NCI-H748 treated with DMSO at 0.1 percent for 48 hours (cell line): Measurements from ENCODE around the gene CUL3.

ENCODE experiments used
- DNase-seq: peaks from one replicate; lab custom pipeline; 2025; lab: John Stamatoyannopoulos, UW

CUL3 gene

DNA sequence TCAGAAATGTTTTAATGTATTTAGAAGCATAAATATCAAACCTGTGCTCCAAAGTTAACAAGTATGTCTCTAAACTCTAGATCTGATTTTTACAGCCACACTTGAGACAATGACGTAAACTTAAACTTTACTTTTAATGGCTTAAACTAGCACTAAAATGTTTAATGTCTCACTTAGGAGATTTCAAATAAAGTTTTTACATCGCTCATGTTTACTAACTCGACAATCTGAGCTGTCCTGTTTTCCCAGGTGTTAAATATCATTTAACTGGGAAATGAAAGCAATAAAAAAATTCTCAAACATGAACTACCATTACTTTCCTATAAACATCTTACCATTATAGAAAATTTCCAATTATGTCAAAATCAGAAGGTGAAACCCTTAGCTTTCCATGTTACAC, 113.0 kb downstream of the CUL3 start:
- DNase-seq, result no peak

DNA sequence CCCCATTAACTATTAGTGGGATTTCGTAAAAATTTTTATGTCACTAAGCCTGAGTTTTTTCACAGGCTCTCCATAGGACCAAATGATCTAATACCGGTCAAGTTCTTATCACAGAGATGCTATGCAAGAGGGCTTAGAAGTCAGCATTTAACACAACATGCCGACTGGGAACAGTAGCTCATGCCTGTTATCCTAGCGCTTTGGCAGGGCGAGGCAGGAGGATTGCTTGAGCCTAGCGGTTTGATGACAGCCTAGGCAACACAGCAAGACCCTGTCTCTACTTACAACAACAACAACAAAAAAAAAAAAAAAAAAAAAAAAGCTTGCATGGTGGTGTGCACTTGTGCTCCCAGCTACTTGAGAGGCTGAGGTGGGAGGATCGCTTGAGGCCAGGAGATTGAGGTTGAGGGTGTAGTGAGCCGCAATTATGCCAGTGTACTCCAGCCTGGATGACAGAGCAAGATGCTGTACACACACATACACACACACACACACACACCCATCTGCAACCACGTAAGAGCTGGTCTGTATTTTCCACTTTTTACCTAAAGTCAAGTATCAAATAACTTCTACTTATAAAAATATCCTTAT, 115.7 kb downstream of the CUL3 start:
- DNase-seq, result no peak

DNA sequence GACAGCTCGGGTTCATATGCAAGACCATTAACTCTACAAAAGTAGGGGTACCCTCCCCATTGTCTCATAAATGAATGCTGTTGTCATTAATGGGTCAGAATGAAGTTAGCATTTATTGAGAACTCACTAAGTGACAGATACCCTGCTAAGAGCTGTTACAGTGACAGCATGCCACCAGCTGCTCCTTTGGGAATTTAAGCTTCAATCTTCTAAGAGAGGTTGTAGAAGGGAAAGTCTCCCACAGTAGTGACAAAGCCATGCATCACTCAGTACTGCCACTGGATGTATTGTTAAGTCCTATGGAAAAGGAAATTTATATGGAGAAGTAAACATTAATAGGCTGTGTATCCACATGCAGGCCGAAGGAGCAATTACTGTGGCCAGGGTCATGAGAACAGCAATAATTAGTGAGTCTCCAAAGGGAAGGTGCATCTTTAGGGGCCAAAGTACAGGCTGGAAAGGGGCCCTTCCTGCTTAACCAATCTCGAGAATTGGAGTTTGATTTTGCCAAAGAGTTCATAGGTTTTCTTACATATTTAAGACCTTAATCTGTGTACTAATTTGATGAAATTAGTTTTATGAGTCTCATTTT, 118.8 kb downstream of the CUL3 start:
- no peak for DNase-seq

DNA sequence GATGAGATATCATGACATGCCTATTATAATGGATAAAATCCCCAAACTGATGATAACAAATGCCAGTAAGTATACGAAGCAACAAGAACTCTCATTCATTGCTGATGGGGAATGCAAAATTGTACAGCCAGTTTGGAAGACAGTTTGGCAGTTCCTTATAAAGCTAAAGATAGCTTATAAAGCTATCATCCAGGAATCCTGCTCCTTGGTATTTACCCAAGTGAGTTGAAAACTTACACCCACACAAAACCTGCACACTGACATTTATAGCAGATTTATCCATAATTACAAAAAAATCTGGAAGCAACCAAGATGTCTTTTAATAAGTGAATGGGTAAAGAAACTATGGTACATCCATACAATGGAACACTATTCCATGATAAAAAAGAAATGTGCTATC, 123.8 kb downstream of the CUL3 start:
- DNase-seq, result no peak

DNA sequence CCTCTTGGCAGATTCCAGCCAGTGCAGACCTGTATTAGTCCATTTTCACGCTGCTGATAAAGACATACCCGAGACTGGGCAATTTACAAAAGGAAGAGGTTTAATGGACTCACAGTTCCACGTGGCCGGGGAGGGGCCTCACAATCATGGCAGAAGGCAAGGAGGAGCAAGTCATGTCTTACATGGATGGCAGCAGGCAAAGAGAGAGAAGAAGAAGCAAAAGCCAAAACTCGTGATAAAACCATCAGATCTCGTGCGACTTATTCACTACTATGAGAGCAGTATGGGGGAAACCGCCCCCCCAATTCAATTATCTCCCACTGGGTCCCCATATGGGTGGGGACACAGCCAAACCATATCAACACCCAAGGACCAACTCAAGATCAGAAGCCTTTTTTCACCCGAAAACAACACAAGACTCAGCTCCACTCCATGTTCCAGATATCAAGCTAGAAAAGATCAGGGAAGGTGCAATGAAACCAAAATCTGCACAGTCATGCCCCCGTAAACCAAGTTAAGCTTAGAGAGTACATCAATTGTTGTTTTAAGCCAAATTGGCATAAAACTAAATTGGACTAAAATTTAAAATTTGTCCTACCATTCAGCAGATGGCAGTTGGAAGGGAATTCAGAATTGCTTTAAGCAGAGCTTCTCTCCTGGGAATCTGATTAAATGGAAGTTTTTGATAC, 127.6 kb downstream of the CUL3 start:
- no peak for DNase-seq

DNA sequence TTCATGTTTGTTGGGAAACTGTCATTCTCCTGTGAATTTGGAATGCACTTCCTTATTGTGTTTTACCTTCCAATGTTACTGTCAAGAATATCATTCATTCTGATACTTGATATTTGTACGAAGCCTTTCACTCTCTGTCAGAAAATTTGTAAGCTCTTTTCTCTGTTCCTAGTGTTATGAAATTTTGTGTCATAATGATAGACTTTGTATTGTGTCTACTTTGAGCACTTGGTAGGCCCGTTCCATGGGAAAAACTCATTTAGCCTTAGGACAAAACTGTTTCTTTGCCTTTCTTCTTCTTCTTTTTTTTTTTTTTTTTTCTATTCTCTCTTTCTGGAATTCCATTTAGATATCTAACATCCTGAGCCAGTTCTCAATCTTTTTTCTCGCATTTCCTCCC, 131.3 kb downstream of the CUL3 start:
- no peak for DNase-seq

DNA sequence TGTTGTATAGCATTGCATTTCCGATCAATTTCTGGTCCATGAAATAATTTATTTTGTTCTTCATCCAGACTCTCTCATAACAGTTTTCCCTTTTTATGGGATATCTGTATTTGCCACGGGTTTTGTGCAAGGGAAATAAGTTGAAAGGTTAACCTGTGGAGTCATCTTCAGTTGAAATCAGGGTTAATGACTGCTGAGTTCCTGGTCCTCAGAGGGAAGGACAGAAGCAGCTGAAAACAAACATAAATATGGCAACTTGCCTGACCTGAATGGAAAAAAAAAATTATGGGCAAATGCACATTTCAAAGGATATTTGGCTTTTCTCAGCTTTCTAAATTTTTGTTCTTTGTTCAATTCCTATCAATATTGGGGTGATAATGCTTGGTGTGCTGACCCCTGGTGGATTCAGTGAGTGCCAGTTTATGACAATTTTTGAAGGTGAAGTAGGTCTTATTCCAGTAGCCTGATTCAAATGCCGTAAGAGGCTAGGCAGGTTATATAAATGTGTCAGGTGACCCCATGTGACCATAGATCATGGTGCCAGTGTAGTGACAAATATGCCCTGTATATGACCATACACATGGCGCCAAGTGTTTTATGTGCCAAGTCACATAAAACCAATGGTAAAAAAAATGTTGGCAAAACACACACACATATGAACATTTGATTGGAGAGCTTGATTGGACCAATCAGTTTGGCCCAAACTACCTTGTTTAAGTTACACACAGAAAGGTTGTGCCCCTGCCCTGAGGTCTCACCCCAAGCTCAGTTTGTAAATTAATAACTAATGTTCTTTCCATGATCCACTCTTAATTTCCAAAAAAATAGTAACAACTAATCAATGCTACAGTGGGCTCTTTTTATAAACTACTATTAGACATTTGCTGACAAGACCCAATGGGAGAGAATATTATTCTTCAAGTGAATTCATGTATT, 135.7 kb downstream of the CUL3 start:
- DNase-seq, result no peak

DNA sequence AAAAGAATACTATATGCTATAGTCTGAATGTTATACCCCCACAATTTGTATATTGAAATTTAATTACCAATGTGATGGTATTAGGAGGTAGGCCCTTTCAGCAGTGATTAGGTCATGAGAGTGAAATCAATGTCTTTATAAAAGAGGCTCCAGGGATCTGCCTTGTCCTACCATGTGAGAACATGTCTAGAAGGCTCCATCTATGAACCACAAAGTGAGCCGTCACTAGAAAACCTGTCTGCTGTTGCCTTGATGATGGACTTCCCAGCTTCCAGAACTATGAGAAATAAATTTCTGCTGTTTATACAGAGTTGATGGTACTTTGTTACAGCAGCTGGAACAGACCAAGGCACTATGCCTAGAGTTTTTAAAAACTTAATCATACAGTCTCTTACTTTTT, 136.9 kb downstream of the CUL3 start:
- no peak for DNase-seq

DNA sequence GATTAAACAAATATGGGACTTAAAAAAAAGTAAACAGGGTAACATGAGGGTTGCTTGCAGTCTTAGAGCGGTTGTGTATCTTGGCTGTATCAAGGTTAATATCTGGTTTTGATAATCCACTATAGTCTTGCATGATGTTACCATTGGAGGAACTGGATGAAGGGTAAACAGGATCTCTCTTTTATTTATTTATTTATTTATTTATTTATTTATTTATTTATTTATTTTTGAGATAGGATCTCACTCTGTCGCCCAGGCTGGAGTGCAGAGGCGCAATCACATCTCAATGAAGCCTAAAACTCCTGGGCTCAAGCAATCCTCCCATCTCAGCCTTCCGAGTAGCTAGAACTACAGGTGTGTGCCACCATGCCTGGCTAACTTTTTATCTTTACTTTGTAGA, 140.4 kb downstream of the CUL3 start:
- no peak for DNase-seq

DNA sequence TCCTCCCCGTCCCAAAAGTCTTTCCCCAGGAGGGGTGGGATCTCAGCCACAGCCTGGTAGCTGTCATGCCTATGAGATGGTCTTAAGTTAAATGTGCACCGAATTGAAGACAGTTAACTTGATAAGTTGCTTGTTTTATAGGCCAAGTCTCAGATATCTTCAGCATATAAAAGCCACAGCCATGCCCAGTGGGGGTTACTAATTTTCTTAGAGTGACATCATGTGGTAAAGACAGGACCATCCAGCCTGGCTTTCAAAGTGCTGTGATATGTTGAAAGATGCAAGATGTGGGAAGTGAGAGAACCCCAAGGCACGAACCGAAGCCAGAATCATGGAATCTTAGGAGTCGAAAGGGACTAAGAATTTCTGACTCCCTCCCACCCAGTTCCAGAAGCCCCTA, 141.1 kb downstream of the CUL3 start:
- DNase-seq, result no peak

DNA sequence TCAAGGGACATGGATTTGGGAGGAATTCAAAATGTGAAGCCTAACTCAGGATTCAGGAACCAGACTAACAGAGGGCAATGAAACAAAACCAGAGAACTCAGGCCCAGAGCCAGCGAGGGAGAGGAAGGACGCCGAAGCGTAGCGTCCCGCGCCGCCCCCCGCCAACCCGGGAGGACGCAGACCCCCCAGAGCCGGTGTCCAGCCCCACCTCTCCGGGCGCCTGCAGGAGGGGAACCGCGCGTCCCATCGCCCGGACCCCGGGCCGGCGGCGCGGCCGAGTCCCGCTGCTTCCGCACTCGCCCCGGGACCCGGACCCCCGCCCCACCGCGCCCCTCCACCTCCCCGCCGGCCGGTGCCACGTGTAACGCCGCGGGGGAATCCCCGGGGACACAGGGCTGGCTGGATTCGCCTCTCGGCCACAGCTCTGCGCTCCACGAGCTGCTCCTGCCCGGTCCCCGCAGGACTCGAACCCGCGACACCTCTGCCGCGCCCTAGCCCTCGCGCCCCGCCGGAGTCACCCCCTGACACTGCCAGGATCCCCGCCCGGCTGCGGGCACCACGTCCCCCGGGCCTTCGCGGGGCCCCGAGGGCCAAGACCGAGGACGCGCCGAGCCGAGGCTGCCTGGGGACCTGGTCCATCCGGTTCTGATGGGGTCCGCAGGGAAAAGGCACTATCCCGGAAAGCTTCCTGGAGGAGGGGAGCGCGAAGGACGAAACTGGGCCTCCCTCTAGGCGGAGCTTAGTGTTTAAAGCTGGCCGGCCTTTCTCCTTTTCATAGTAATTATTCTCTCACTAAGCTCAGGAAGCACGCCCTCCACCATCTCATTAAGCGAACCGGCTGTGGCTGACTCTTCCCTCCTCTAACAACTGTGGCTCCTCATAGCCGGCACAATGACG, 142.8 kb downstream of the CUL3 start:
- no peak for DNase-seq

DNA sequence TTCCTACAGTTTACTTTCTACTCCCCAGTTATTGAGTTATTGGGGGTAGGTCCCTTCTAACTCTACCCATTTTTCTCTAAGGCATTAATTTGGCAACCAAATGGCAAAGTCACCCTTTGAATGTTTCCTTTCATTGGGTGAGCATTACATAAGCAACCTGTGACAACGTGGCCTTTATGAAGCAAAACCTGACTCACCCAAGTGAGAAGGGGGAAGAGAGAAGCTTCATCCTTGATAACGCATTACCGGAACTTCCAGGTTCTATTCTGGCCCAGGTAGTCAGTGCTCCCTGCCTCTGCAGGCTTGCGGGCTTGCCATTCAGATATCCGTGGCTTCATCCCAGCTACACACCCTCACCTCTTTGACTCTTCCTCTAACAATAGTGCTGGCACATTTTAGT, 144.2 kb downstream of the CUL3 start:
- DNase-seq, result no peak

DNA sequence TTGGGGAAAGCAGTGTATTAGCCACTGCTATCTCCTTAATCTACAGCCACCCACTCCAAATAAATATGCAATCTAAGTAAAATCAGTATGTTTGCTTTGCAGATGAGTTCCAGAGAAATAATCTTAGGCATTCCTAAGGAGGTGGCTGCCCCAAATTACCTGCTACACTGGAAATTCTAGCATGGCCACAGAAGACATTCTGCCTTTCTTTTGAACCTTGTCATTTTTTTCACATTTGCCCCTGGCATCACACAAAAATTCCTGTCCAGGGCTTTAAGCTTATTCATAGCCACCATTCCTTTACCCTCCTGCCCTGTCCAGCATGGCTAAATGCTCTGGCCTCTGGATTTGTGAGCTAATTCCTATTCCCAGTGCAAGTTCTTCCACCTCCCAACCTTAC, 146.4 kb downstream of the CUL3 start:
- DNase-seq, result no peak

DNA sequence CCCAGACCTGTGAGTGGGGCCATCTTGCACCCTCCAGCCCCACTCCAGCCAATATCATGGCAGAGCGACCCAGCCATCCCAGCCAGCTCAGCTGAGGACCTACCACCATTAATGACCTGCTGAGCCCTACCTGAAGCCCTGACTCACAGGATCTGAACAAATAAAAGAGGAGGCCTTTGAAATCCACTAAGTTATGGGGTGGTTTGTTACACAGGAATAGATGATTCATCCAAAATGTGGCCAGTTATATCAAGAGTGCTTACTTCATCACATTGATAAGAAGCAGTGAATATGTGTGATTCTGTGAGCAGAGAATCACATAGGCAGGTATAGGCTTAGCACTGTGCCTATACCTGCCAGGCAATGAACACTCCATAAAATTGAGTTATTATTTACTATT, 148.5 kb downstream of the CUL3 start:
- no peak for DNase-seq

DNA sequence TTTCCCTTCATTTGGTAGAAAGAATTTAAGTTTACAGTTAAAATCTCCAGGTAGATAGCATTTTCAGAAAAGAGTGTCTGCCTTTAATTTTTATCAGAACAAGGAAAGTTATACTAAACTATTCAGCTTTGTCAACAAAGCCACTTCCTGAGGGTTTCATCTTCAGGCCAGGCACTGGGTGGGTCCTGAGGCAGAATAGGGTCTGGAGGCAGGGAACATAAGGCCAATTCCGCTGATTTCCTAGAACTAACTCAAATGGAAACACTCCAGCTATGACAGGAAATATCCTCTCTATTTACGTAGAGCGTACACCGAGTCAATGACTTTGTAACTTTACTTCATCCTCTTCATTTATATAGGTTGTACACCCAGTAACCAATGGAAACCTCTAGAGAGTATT, 150.5 kb downstream of the CUL3 start:
- DNase-seq, result no peak

DNA sequence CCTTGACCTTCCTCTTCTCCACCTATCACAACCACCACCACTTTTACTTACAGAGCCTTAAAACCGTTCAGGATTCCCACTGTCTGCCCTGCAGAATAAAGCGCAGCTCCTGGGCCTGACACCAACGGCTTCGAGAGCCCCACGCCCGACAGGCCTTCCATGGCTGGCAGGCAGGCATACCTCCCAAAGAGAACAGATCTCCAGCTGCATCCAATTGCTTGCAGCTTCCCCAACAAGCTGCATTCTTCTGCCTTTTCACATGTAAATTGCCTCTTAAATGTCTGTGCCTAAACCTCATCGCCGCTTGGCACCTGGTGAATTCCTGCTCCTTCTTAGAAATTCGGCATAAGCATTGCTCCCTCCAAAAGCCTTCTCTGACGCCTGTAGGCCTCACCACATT, 151.7 kb downstream of the CUL3 start:
- DNase-seq, result no peak

DNA sequence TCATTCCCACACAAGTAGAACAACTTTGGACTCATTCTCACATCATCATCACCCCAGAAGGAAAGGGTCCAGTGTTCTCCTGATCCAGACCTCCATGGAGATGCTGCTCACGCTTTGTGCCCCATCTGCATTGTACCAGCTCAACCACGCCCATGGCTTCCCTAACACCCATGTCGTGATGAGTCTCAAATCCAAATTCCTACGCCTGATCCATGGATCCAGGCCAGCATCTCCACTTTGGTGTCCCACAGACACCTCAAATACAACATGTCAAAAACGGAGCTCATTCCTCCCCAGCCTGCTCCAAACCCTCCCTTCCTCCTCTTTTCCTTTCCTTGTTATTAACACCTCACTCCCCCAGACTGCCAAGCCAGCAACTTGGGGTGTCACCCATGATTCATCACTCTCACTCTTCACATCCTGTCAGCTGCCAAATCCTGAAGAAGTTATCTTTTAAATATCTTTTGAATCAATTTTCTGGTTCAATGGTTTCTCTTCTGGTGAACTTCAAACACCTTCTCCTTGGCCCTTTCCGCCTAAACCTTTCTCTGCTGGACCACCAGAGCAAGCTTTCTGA, 153.1 kb downstream of the CUL3 start:
- DNase-seq, result no peak

DNA sequence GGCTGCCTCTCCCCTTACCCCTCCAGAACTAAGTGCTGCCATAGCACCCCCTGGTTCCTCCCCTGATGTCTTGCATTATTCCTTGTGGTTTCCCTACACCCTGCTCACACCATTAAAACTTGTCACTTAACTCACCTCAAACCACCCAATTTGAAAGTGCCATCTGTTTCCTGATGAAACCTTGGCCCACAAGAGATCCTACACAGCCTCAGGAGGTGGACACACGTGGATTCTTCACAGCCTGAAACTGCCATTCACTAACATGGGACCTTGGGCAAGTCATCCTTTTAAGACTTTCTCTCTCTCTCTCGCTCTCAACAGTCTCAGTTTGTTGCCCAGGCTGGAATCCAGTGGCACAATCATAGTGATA, 155.7 kb downstream of the CUL3 start:
- DNase-seq, result no peak

DNA sequence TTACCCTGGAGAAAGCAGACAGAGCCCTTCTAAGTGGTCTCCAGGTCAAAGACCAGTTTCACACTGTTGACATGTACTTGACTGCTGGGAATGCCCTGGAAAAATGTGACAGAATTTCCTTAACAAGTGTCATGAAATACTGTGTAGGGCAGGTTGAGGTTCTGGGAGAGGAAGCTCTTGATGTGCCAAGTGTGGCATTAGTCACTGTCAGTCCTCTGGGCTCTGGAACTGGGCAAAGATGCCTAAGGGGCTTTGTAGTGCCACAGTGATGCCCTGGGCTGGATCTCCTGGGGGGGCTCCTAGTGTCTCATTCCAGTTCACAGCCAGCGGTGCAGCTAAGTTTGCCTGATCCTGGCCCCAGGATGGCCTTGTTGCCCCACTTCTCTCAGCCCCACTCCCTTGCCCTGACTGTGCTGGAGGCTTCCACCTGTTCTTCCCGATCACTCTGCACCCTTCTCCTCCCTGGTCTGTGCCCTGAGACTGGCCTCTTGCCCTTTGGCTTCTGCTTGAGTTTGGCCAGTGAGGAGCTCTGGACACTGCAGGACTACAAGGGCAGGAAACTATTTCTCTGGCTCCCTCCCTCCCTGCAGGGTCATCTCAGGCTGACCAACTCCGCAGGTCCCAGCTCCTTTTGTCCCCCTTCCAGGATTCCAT, 156.2 kb downstream of the CUL3 start:
- no peak for DNase-seq

DNA sequence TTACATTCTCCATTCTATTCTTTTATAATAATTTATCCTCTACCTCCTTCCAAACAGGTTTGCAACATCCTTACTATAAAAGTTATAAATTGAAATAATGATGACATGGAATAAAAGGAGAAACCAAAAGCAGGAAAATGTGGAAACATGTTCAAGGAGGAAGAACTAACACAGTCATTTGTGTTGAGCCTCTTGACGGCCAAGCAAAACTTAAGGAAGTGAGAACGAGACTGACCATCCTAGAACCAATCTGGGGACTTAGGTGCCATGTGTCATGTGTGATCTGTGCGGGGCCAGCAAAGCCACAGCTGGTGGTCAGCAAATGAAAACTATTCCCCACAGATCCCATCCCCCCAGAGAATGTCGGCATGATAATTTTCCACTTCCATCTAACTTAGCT, 157.7 kb downstream of the CUL3 start:
- DNase-seq, result no peak

DNA sequence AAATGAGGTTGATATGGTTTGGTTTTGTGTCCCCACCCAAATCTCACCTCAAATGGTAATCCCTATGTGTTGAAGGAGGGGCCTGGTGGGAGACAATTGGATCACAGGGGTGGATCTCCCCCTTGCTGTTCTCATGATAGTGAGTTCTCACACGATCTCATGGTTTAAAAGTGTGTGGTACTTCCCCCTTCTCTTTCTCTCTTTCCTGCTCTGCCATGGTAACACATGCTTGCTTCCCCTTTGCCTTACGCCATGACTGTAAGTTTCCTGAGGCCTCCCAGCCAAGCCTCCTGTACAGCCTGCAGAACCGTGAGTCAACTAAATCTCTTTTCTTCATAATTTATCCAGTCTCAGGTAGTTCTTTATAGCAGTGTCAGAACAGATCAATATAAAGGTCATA, 158.5 kb downstream of the CUL3 start:
- DNase-seq, result no peak
